ENCODE measurements around the gene PROK1. TPM values are rescaled to one million over a fixed set of nuclear protein-coding genes. Genes with fewer than 3 reads are reported as not detected.

Gene PROK1
- total RNA-seq, 1 experiment from 2014 or later, result not detected

- Histone ChIP-seq H2AFZ (ENCODE audit: low read length) (no peak overlapping the region), H3K9ac (ENCODE audit: low read length) (no peak overlapping the region), H3K9me2 (replicated peaks; ENCODE audit: low read length) (no peaks in the 10 kb centered on the region), H4K20me1 (ENCODE audit: low read length) (no peaks in the 10 kb centered on the region), H3K4me1 (ENCODE audit: insufficient read depth, low read length) (peaks cover 7% of the 10 kb centered on the region; the same call in 1 of the 2 replicates), H3K4me2 (ENCODE audit: low read length) (no peak overlapping the region), H3K27ac (ENCODE audit: low read length) (no peak overlapping the region), H3K9me3 (ENCODE audit: low read length) (no peaks in the 10 kb centered on the region), H3F3A (ENCODE audit: low read length, unreplicated experiment) (no peaks in the 10 kb centered on the region), H3K79me2 (ENCODE audit: low read length) (no peaks in the 10 kb centered on the region), H3K4me3 (ENCODE audit: low read length) (no peak overlapping the region), H3K27me3 (ENCODE audit: low read length) (no peaks in the 10 kb centered on the region), H3K36me3 (ENCODE audit: low read depth, low read length) (no peaks in the 10 kb centered on the region)
- POLR2A ChIA-PET (ENCODE audit: unreplicated experiment), result no interaction called here
- DNase-seq (no peak), ATAC-seq (no peak)
- BruUV-seq (replicated peaks), result no TSS peak
- no peak for TF ChIP-seq EZH2 (IDR thresholded peaks at IDR 0.05; ENCODE audit: low read length, unreplicated experiment)
- TF ChIP-seq EZH2phosphoT487 (IDR thresholded peaks at IDR 0.05; ENCODE audit: borderline replicate concordance, low read length), result no peak
- no peak for TF ChIP-seq CTCF (conservative IDR thresholded peaks at IDR 0.05; ENCODE audit: low read depth, low read length)
- intact Hi-C loops (cut with micrococcal nuclease), result no loop called here
- CTCF ChIA-PET, result no interaction called here
Observed at GRCh38 chr1:110489973-110490542, 39.1 kb downstream of the PROK1 start.

GRCh38 chr1:110490791-110491451 is 40.0 kb downstream of the PROK1 start:
- Histone ChIP-seq H3K4me3 (ENCODE audit: low read length) (no peak overlapping the region), H3K36me3 (ENCODE audit: low read depth, low read length) (no peaks in the 10 kb centered on the region), H3K27me3 (ENCODE audit: low read length) (no peaks in the 10 kb centered on the region), H3K4me1 (ENCODE audit: insufficient read depth, low read length) (peaks cover 7% of the 10 kb centered on the region; the same call in 1 of the 2 replicates), H3F3A (ENCODE audit: low read length, unreplicated experiment) (no peaks in the 10 kb centered on the region), H3K27ac (ENCODE audit: low read length) (no peak overlapping the region), H2AFZ (ENCODE audit: low read length) (no peak overlapping the region), H3K79me2 (ENCODE audit: low read length) (no peaks in the 10 kb centered on the region), H3K9me3 (ENCODE audit: low read length) (no peaks in the 10 kb centered on the region), H3K9me2 (replicated peaks; ENCODE audit: low read length) (no peaks in the 10 kb centered on the region), H3K4me2 (ENCODE audit: low read length) (no peak overlapping the region), H4K20me1 (ENCODE audit: low read length) (no peaks in the 10 kb centered on the region), H3K9ac (ENCODE audit: low read length) (no peak overlapping the region)
- TF ChIP-seq EZH2 (IDR thresholded peaks at IDR 0.05; ENCODE audit: low read length, unreplicated experiment) (no peak), EZH2phosphoT487 (IDR thresholded peaks at IDR 0.05; ENCODE audit: borderline replicate concordance, low read length) (no peak), CTCF (conservative IDR thresholded peaks at IDR 0.05; ENCODE audit: low read depth, low read length) (no peak)
- intact Hi-C loops (cut with micrococcal nuclease), result no loop called here
- POLR2A ChIA-PET (ENCODE audit: unreplicated experiment), result no interaction called here
- DNase-seq (no peak), ATAC-seq (no peak)
- no TSS peak for BruUV-seq (replicated peaks)
- CTCF ChIA-PET, result no interaction called here

- Histone ChIP-seq H3K4me2 (ENCODE audit: low read length) (no peak overlapping the region), H3K4me3 (ENCODE audit: low read length) (no peak overlapping the region), H2AFZ (ENCODE audit: low read length) (no peak overlapping the region), H3K9me2 (replicated peaks; ENCODE audit: low read length) (no peaks in the 10 kb centered on the region), H4K20me1 (ENCODE audit: low read length) (no peaks in the 10 kb centered on the region), H3F3A (ENCODE audit: low read length, unreplicated experiment) (no peaks in the 10 kb centered on the region), H3K27ac (ENCODE audit: low read length) (no peak overlapping the region), H3K36me3 (ENCODE audit: low read depth, low read length) (no peaks in the 10 kb centered on the region), H3K27me3 (ENCODE audit: low read length) (no peaks in the 10 kb centered on the region), H3K79me2 (ENCODE audit: low read length) (no peaks in the 10 kb centered on the region), H3K9ac (ENCODE audit: low read length) (no peak overlapping the region), H3K9me3 (ENCODE audit: low read length) (no peaks in the 10 kb centered on the region), H3K4me1 (ENCODE audit: insufficient read depth, low read length) (peaks cover 3% of the 10 kb centered on the region; the same call in 1 of the 2 replicates)
- no peak for TF ChIP-seq EZH2 (IDR thresholded peaks at IDR 0.05; ENCODE audit: low read length, unreplicated experiment)
- no peak for TF ChIP-seq CTCF (conservative IDR thresholded peaks at IDR 0.05; ENCODE audit: low read depth, low read length)
- no peak for TF ChIP-seq EZH2phosphoT487 (IDR thresholded peaks at IDR 0.05; ENCODE audit: borderline replicate concordance, low read length)
- intact Hi-C loops (cut with micrococcal nuclease), result no loop called here
- CTCF ChIA-PET, result no interaction called here
- DNase-seq (no peak), ATAC-seq (no peak)
- no TSS peak for BruUV-seq (replicated peaks)
- POLR2A ChIA-PET (ENCODE audit: unreplicated experiment), result no interaction called here
Observed at GRCh38 chr1:110492573-110492972, 41.6 kb downstream of the PROK1 start.
